Measurements from ENCODE around the gene RBMS3. TPM values are rescaled to one million over a fixed set of nuclear protein-coding genes. Genes with fewer than 3 reads are reported as not detected.

The RBMS3 gene
- total and polyA plus RNA-seq, 12 donors = 8.7 to 90.1 (median 51.2) TPM

GRCh38 chr3:29408676-29409075, 127.8 kb downstream of the RBMS3 start:
- H3K9me3 ChIP-seq (replicated peaks in 1 of 3) = no peaks in the 10 kb centered on the region
- no peaks in the 10 kb centered on the region for H3K36me3 ChIP-seq (replicated peaks in 1 of 2)
- TF ChIP-seq CTCF (IDR thresholded peaks at IDR 0.05) (no peak), POLR2A (IDR thresholded peaks at IDR 0.05) (no peak)
- DNase-seq = no peak
- H3K4me1 ChIP-seq (replicated peaks in 1 of 2) = peaks cover 4 to 41% of the 10 kb centered on the region in 2 donors
- WGBS, 4 donors = 88 to 94% (median 92%) methylated on average over 3 of the region's 3 CpGs
- no peak overlapping the region for H3K27ac ChIP-seq
- no peaks in the 10 kb centered on the region for H3K27me3 ChIP-seq
- H3K4me3 ChIP-seq = no peak overlapping the region
- intact Hi-C loops (cut with DNase I) = no loop called here

- Histone ChIP-seq H3K36me3 (replicated peaks in 1 of 2) (no peaks in the 10 kb centered on the region), H3K9me3 (replicated peaks in 1 of 3) (no peaks in the 10 kb centered on the region), H3K27ac (no peak overlapping the region), H3K4me1 (replicated peaks in 1 of 2) (peaks cover 8 to 49% of the 10 kb centered on the region in 2 donors), H3K4me3 (no peak overlapping the region), H3K27me3 (no peaks in the 10 kb centered on the region)
- intact Hi-C loops (cut with DNase I) = no loop called here
- no peak for DNase-seq
- TF ChIP-seq CTCF (IDR thresholded peaks at IDR 0.05) = no peak
- no peak for TF ChIP-seq POLR2A (IDR thresholded peaks at IDR 0.05)
- WGBS, 4 donors = 59 to 70% (median 70%) methylated on average over 2 of the region's 2 CpGs
Measured at GRCh38 chr3:29409409-29409808, 128.5 kb downstream of the RBMS3 start.

GRCh38 chr3:29410220-29410619, 129.3 kb downstream of the RBMS3 start:
- TF ChIP-seq CTCF (IDR thresholded peaks at IDR 0.05) (no peak), POLR2A (IDR thresholded peaks at IDR 0.05) (no peak)
- intact Hi-C loops (cut with DNase I) = loop anchor here in 1 of 2 donors (10.0 kb wide), 1 partner anchor 115 kb away; no protein-coding TSS in a partner anchor
- DNase-seq = no peak
- Histone ChIP-seq H3K36me3 (replicated peaks in 1 of 2) (no peaks in the 10 kb centered on the region), H3K4me3 (no peak overlapping the region), H3K9me3 (replicated peaks in 1 of 3) (no peaks in the 10 kb centered on the region), H3K27ac (peak overlapping the region in 1 of 5 donors; percentile 41), H3K4me1 (replicated peaks in 1 of 2) (peaks cover 11 to 57% of the 10 kb centered on the region in 2 donors), H3K27me3 (no peaks in the 10 kb centered on the region)
- WGBS, 4 donors = 74 to 90% (median 84%) methylated on average over 3 of the region's 3 CpGs

GRCh38 chr3:29410660-29411405, 130.0 kb downstream of the RBMS3 start:
- peaks cover 11 to 60% of the 10 kb centered on the region in 2 donors for H3K4me1 ChIP-seq (replicated peaks in 1 of 2)
- H3K36me3 ChIP-seq (replicated peaks in 1 of 2) = no peaks in the 10 kb centered on the region
- H3K27ac ChIP-seq = peak overlapping the region in 1 of 5 donors; percentile 41
- H3K9me3 ChIP-seq (replicated peaks in 1 of 3) = no peaks in the 10 kb centered on the region
- no peak overlapping the region for H3K4me3 ChIP-seq
- 46 to 59% (median 53%) methylated on average over 3 of the region's 3 CpGs for WGBS, 4 donors
- H3K27me3 ChIP-seq = no peaks in the 10 kb centered on the region
- intact Hi-C loops (cut with DNase I) = loop anchor here in 1 of 2 donors (10.0 kb wide), 1 partner anchor 116 kb away; no protein-coding TSS in a partner anchor
- DNase-seq = peak in 2 of 7 donors; percentile 11 to 25
- TF ChIP-seq CTCF (IDR thresholded peaks at IDR 0.05) (no peak), POLR2A (IDR thresholded peaks at IDR 0.05) (no peak)
